Liver (tissue), 9 donors: Measurements from ENCODE around the gene DAGLA. TPM values are rescaled to one million over a fixed set of nuclear protein-coding genes. Genes with fewer than 3 reads are reported as not detected.

Experiments used
- DNase-seq: peaks from one replicate; pipeline ENCODE4 v3.0.0-alpha.2; 2017; ENCODE audit warnings: low spot score
- H3K27ac ChIP-seq, 2 donors: one replicate each; pipeline ENCODE4 v1.7.0; 2013; ENCODE audit warnings: inconsistent platforms in 2 of 2, low read length in 2 of 2, control low read depth in 1 of 2, low read depth in 1 of 2, mild to moderate bottlenecking in 1 of 2
- H3K27me3 ChIP-seq, 4 donors: one replicate each; pipeline versions ENCODE4 v1.6.1 to v1.7.0; 2013; ENCODE audit warnings: low read length in 3 of 4, inconsistent platforms in 1 of 4, mild to moderate bottlenecking in 1 of 4, moderate library complexity in 1 of 4; ENCODE audit not compliant: control insufficient read depth in 4 of 4, insufficient read depth in 4 of 4
- H3K36me3 ChIP-seq, 4 donors: one replicate each; pipeline versions ENCODE4 v1.6.1 to v1.7.0; 2013; ENCODE audit warnings: low read length in 3 of 4, mild to moderate bottlenecking in 3 of 4, low read depth in 1 of 4, moderate library complexity in 1 of 4; ENCODE audit not compliant: control insufficient read depth in 4 of 4, insufficient read depth in 3 of 4
- H3K4me1 ChIP-seq, 4 donors: one replicate each; pipeline versions ENCODE4 v1.6.1 to v1.7.0; 2013; ENCODE audit warnings: low read length in 3 of 4, mild to moderate bottlenecking in 3 of 4, moderate library complexity in 1 of 4; ENCODE audit not compliant: control insufficient read depth in 4 of 4, insufficient read depth in 4 of 4
- H3K4me3 ChIP-seq, 3 donors: one replicate each; pipeline versions ENCODE4 v1.6.1 to v1.7.0; 2013; ENCODE audit warnings: low read length in 3 of 3, control low read depth in 1 of 3, low read depth in 1 of 3, mild to moderate bottlenecking in 1 of 3
- H3K9ac ChIP-seq, 2 donors: one replicate each; pipeline ENCODE4 v1.7.0; 2013; ENCODE audit warnings: low read length in 2 of 2, mild to moderate bottlenecking in 2 of 2, moderate library complexity in 2 of 2, control low read depth in 1 of 2, low read depth in 1 of 2
- H3K9me3 ChIP-seq, 4 donors: one replicate each; pipeline versions ENCODE4 v1.6.1 to v1.7.0; 2013; ENCODE audit warnings: low read length in 3 of 4; ENCODE audit not compliant: control insufficient read depth in 4 of 4
- EGR1 ChIP-seq, 2 donors: IDR thresholded peaks; 2 replicates each; pipeline ENCODE4 v1.6.1; 2016 to 2018; ENCODE audit warnings: antibody characterized with exemption in 2 of 2, low read depth in 2 of 2
- FOXA1 ChIP-seq: IDR thresholded peaks from 2 replicates; pipeline ENCODE4 v1.6.1; 2016; ENCODE audit warnings: antibody characterized with exemption
- FOXA2 ChIP-seq: IDR thresholded peaks from 2 replicates; pipeline ENCODE4 v1.6.1; 2016; ENCODE audit warnings: antibody characterized with exemption
- GABPA ChIP-seq, 2 donors: IDR thresholded peaks in 1 of 2; conservative IDR thresholded peaks in 1 of 2; 2 replicates each; pipeline ENCODE4 v1.6.1; 2016; ENCODE audit warnings: antibody characterized with exemption in 2 of 2, mild to moderate bottlenecking in 1 of 2, moderate library complexity in 1 of 2
- HNF4G ChIP-seq: IDR thresholded peaks from 2 replicates; pipeline ENCODE4 v1.6.1; 2016; ENCODE audit warnings: antibody characterized with exemption
- JUND ChIP-seq, 2 donors: IDR thresholded peaks; 2 replicates each; pipeline ENCODE4 v1.6.1; 2016; ENCODE audit warnings: antibody characterized with exemption in 2 of 2
- NR2F2 ChIP-seq: IDR thresholded peaks from 2 replicates; pipeline ENCODE4 v1.6.1; 2016; ENCODE audit warnings: antibody characterized with exemption
- RAD21 ChIP-seq, 2 donors: IDR thresholded peaks; 2 replicates each; pipeline ENCODE4 v1.6.1; 2016; ENCODE audit warnings: antibody characterized with exemption in 2 of 2, mild to moderate bottlenecking in 2 of 2
- REST ChIP-seq: IDR thresholded peaks from 2 replicates; pipeline ENCODE4 v1.6.1; 2016; ENCODE audit warnings: antibody characterized with exemption, mild to moderate bottlenecking
- RXRA ChIP-seq, 2 donors: IDR thresholded peaks; 2 replicates each; pipeline ENCODE4 v1.6.1; 2017 to 2018; ENCODE audit warnings: antibody characterized with exemption in 2 of 2, mild to moderate bottlenecking in 1 of 2
- SP1 ChIP-seq: IDR thresholded peaks from 2 replicates; pipeline ENCODE4 v1.6.1; 2018; ENCODE audit warnings: antibody characterized with exemption, mild to moderate bottlenecking
- TAF1 ChIP-seq: conservative IDR thresholded peaks from 2 replicates; pipeline ENCODE4 v1.6.1; 2016; ENCODE audit warnings: antibody characterized with exemption, mild to moderate bottlenecking
- YY1 ChIP-seq: IDR thresholded peaks from 2 replicates; pipeline ENCODE4 v1.6.1; 2016; ENCODE audit warnings: antibody characterized with exemption, mild to moderate bottlenecking
- ZBTB33 ChIP-seq: IDR thresholded peaks from 2 replicates; pipeline ENCODE4 v1.6.1; 2016; ENCODE audit warnings: antibody characterized with exemption
- WGBS: extraction: QIAGEN DNeasy Blood & Tissue Kit; methylation state at CpG from one replicate; pipeline ENCODE4 v1.1.7; 2013; 5-methylcytosine and 5-hydroxymethylcytosine counted together
- polyA plus RNA-seq, 2 donors: library from polyadenylated mRNA; stranded (reverse) in 1 of 2; unstranded in 1 of 2; fragments of 200-250 nt in 1 of 2; fragments of >200 nt in 1 of 2; fragmentation: Nextera tagmentation in 1 of 2; extraction: Ambion mirVana in 1 of 2; gene quantifications; one replicate each; pipeline versions ENCODE4 v1.2.1 to v1.2.3, GENCODE V29; 2013 to 2015
- total RNA-seq, 2 donors: library from RNA; depleted of rRNA; stranded (reverse); fragments of >200 nt; gene quantifications; one replicate each; pipeline ENCODE4 v1.2.3, GENCODE V29; 2014
- TF ChIP-seq, protein P1 (sequence below): IDR thresholded peaks from 2 replicates; pipeline ENCODE4 v1.6.1; 2016; ENCODE audit warnings: antibody characterized with exemption
- TF ChIP-seq, protein P2 (sequence below): fragments of 150-350 bp; IDR thresholded peaks from 2 replicates; pipeline ENCODE4 v1.5.1; 2017; ENCODE audit warnings: improper control_type of control experiment, low read depth, low read length; ENCODE audit not compliant: missing input control
- donor health status: healthy.
- donor health status: healthy.
- donor health status: healthy.
- donor health status: healthy.
- donor health status: healthy.

Gene DAGLA
- total and polyA plus RNA-seq, 4 donors, result 0.13 to 0.84 (median 0.60) TPM

GRCh38 chr11:61666684-61667297 is 13.4 kb upstream of the DAGLA start:
- WGBS, result 84% methylated on average over 3 of the region's 3 CpGs
- H3K4me3 ChIP-seq, result no peak overlapping the region
- no peak overlapping the region for H3K27ac ChIP-seq
- DNase-seq, result no peak
- H3K36me3 ChIP-seq, result no peaks in the 10 kb centered on the region
- H3K27me3 ChIP-seq, result peaks cover 0 to 3% (median 0%) of the 10 kb centered on the region in 4 donors
- H3K4me1 ChIP-seq, result no peaks in the 10 kb centered on the region
- no peaks in the 10 kb centered on the region for H3K9me3 ChIP-seq
- H3K9ac ChIP-seq, result no peak overlapping the region
- peak; percentile 19 for TF ChIP-seq SP1
- TF ChIP-seq TAF1, result no peak

GRCh38 chr11:61667684-61668305 is 12.4 kb upstream of the DAGLA start:
- 81% methylated on average over 6 of the region's 6 CpGs for WGBS
- Histone ChIP-seq H3K27ac (no peak overlapping the region), H3K4me3 (no peak overlapping the region)

DNA sequence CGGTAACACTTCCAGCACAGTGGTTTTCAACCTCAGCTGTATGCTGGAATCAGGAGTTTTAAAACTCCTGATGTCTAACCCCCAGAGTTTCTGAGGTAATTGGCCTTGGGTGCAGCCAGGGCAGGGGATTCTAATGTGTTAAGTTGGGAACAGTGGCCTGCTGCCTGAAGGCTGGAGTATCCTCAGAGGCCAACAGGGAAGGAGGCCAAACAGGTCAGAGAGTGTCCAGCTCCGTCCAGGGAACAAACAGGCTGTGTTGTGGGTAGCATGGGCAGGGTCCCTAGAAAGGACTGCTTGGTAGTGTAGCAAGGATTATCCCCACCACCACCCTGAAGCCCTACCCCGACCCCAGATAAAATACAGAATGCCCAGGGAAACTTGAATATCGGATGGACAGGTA is 10.8 kb upstream of the DAGLA start:
- Histone ChIP-seq H3K27ac (no peak overlapping the region), H3K9ac (no peak overlapping the region), H3K27me3 (peaks cover 0 to 3% (median 0%) of the 10 kb centered on the region in 4 donors), H3K4me1 (no peaks in the 10 kb centered on the region), H3K4me3 (no peak overlapping the region), H3K9me3 (no peaks in the 10 kb centered on the region), H3K36me3 (no peaks in the 10 kb centered on the region)
- DNase-seq, result no peak
- 83% methylated on average over 4 of the region's 4 CpGs for WGBS
- TF ChIP-seq REST (no peak), ZBTB33 (no peak), NR2F2 (no peak), FOXA2 (no peak), GABPA (IDR thresholded peaks at IDR 0.05 in 1 of 2, conservative IDR thresholded peaks at IDR 0.05 in 1 of 2) (no peak), RAD21 (IDR thresholded peaks at IDR 0.05) (no peak), RXRA (IDR thresholded peaks at IDR 0.05) (no peak), HNF4G (no peak), YY1 (no peak), SP1 (no peak), TAF1 (no peak), EGR1 (IDR thresholded peaks at IDR 0.05; ENCODE audit: low read depth in 2 of 2) (no peak)
- TF ChIP-seq, protein P1, sequence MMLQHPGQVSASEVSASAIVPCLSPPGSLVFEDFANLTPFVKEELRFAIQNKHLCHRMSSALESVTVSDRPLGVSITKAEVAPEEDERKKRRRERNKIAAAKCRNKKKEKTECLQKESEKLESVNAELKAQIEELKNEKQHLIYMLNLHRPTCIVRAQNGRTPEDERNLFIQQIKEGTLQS, result no peak
- TF ChIP-seq, protein P2, sequence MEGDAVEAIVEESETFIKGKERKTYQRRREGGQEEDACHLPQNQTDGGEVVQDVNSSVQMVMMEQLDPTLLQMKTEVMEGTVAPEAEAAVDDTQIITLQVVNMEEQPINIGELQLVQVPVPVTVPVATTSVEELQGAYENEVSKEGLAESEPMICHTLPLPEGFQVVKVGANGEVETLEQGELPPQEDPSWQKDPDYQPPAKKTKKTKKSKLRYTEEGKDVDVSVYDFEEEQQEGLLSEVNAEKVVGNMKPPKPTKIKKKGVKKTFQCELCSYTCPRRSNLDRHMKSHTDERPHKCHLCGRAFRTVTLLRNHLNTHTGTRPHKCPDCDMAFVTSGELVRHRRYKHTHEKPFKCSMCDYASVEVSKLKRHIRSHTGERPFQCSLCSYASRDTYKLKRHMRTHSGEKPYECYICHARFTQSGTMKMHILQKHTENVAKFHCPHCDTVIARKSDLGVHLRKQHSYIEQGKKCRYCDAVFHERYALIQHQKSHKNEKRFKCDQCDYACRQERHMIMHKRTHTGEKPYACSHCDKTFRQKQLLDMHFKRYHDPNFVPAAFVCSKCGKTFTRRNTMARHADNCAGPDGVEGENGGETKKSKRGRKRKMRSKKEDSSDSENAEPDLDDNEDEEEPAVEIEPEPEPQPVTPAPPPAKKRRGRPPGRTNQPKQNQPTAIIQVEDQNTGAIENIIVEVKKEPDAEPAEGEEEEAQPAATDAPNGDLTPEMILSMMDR, result no peak

More at GRCh38 chr11:61667684-61668305, 12.4 kb upstream of the DAGLA start:
- Histone ChIP-seq H3K4me1 (no peaks in the 10 kb centered on the region), H3K27me3 (peaks cover 0 to 3% (median 0%) of the 10 kb centered on the region in 4 donors), H3K9ac (no peak overlapping the region), H3K36me3 (no peaks in the 10 kb centered on the region), H3K9me3 (no peaks in the 10 kb centered on the region)
- TF ChIP-seq, protein P1, result no peak
- TF ChIP-seq JUND (IDR thresholded peaks at IDR 0.05) (no peak), EGR1 (IDR thresholded peaks at IDR 0.05; ENCODE audit: low read depth in 2 of 2) (no peak), GABPA (IDR thresholded peaks at IDR 0.05 in 1 of 2, conservative IDR thresholded peaks at IDR 0.05 in 1 of 2) (no peak), NR2F2 (no peak), FOXA1 (no peak)
- no peak for DNase-seq
